HEK293T (cell line): ENCODE results near the gene GJD2.

Experiments
- CTCF ChIA-PET: fragments of 350-600 bp; formaldehyde crosslinking; extraction: SDS; loops from one replicate; lab custom pipeline; 2021; ENCODE audit warnings: antibody characterized with exemption, inconsistent platforms; lab: Yijun Ruan, JAX
- POLR2A ChIA-PET: fragments of 350-600 bp; formaldehyde crosslinking; extraction: SDS; loops from one replicate; lab custom pipeline; 2020; ENCODE audit warnings: antibody characterized with exemption, inconsistent platforms; lab: Yijun Ruan, JAX
- DNase-seq: peaks from one replicate; pipeline ENCODE4 v3.0.0; 2012; ENCODE audit warnings: mixed read lengths; ENCODE audit errors: extremely low spot score
- ARNT ChIP-seq: fragments of 450-650 bp; IDR thresholded peaks from 2 replicates; pipeline ENCODE4 v1.6.1; 2017; ENCODE audit warnings: mild to moderate bottlenecking
- BHLHE40 ChIP-seq: fragments of 450-650 bp; IDR thresholded peaks from 2 replicates; pipeline ENCODE4 v1.6.1; 2016; ENCODE audit warnings: mild to moderate bottlenecking, moderate library complexity, borderline replicate concordance
- CTBP1 ChIP-seq: fragments of 450-650 bp; IDR thresholded peaks from 2 replicates; pipeline ENCODE4 v1.6.1; 2016; ENCODE audit warnings: borderline replicate concordance
- ELF4 ChIP-seq: fragments of 450-650 bp; IDR thresholded peaks from 2 replicates; pipeline ENCODE4 v1.6.1; 2017; ENCODE audit warnings: antibody characterized with exemption
- FOXA1 ChIP-seq: fragments of 450-650 bp; IDR thresholded peaks from 2 replicates; pipeline ENCODE4 v1.6.1; 2016; ENCODE audit warnings: mild to moderate bottlenecking
- FOXK2 ChIP-seq: fragments of 450-650 bp; IDR thresholded peaks from 2 replicates; pipeline ENCODE4 v1.6.1; 2016; ENCODE audit warnings: mild to moderate bottlenecking
- FOXM1 ChIP-seq: fragments of 450-650 bp; IDR thresholded peaks from 2 replicates; pipeline ENCODE4 v1.6.1; 2017; ENCODE audit warnings: mild to moderate bottlenecking, borderline replicate concordance
- HDGF ChIP-seq: fragments of 450-650 bp; IDR thresholded peaks from 2 replicates; pipeline ENCODE4 v1.6.1; 2017; ENCODE audit warnings: antibody characterized with exemption, borderline replicate concordance
- L3MBTL2 ChIP-seq: fragments of 450-650 bp; conservative IDR thresholded peaks from 2 replicates; pipeline ENCODE4 v1.6.1; 2016; ENCODE audit warnings: mild to moderate bottlenecking
- LEF1 ChIP-seq: fragments of 450-650 bp; IDR thresholded peaks from 2 replicates; pipeline ENCODE4 v1.6.1; 2017; ENCODE audit warnings: mild to moderate bottlenecking, borderline replicate concordance
- NFRKB ChIP-seq: fragments of 450-650 bp; IDR thresholded peaks from 2 replicates; pipeline ENCODE4 v1.6.1; 2016; ENCODE audit warnings: mild to moderate bottlenecking, moderate library complexity
- PKNOX1 ChIP-seq: fragments of 450-650 bp; IDR thresholded peaks from 2 replicates; pipeline ENCODE4 v1.6.1; 2016
- SP1 ChIP-seq: fragments of 450-650 bp; IDR thresholded peaks from 2 replicates; pipeline ENCODE4 v1.6.1; 2017
- SUZ12 ChIP-seq: fragments of 450-650 bp; IDR thresholded peaks from 2 replicates; pipeline ENCODE4 v1.6.1; 2016; ENCODE audit warnings: mild to moderate bottlenecking
- TARDBP ChIP-seq: fragments of 450-650 bp; IDR thresholded peaks from 2 replicates; pipeline ENCODE4 v1.6.1; 2016
- ZNF384 ChIP-seq: fragments of 450-650 bp; IDR thresholded peaks from 2 replicates; pipeline ENCODE4 v1.6.1; 2016

The GJD2 gene

GRCh38 chr15:34790121-34790520 is 35.3 kb upstream of the GJD2 start:
- no peak for TF ChIP-seq NFRKB
- no peak for TF ChIP-seq ARNT
- no peak for TF ChIP-seq BHLHE40
- CTCF ChIA-PET, result no interaction called here
- POLR2A ChIA-PET, result no interaction called here
- DNase-seq, result no peak

GRCh38 chr15:34789326-34789725 is 34.5 kb upstream of the GJD2 start:
- ChIA-PET CTCF (no interaction called here), POLR2A (no interaction called here)
- TF ChIP-seq L3MBTL2, result no peak
- TF ChIP-seq ARNT, result no peak
- no peak for TF ChIP-seq TARDBP
- no peak for TF ChIP-seq PKNOX1
- no peak for TF ChIP-seq NFRKB
- no peak for TF ChIP-seq FOXK2
- TF ChIP-seq SP1, result no peak
- TF ChIP-seq LEF1, result no peak
- TF ChIP-seq FOXA1, result no peak
- no peak for DNase-seq

- POLR2A ChIA-PET, result no interaction called here
- CTCF ChIA-PET, result no interaction called here
- TF ChIP-seq ZNF384, result no peak
- TF ChIP-seq LEF1, result no peak
- no peak for TF ChIP-seq SP1
- TF ChIP-seq HDGF, result no peak
- no peak for TF ChIP-seq L3MBTL2
- no peak for TF ChIP-seq PKNOX1
- TF ChIP-seq TARDBP, result no peak
- TF ChIP-seq FOXM1, result no peak
- TF ChIP-seq FOXA1, result no peak
- TF ChIP-seq FOXK2, result no peak
- no peak for TF ChIP-seq BHLHE40
- TF ChIP-seq SUZ12, result no peak
- no peak for TF ChIP-seq ELF4
- TF ChIP-seq ARNT, result no peak
- no peak for TF ChIP-seq CTBP1
- no peak for TF ChIP-seq NFRKB
- DNase-seq, result no peak
Observed at GRCh38 chr15:34786206-34786605, 31.4 kb upstream of the GJD2 start.

GRCh38 chr15:34783991-34784390 is 29.2 kb upstream of the GJD2 start:
- CTCF ChIA-PET, result no interaction called here
- DNase-seq, result no peak
- TF ChIP-seq L3MBTL2 (no peak), PKNOX1 (no peak), BHLHE40 (no peak), TARDBP (no peak), HDGF (no peak), FOXK2 (no peak), CTBP1 (no peak), ZNF384 (no peak), ARNT (no peak), ELF4 (no peak), SP1 (no peak), SUZ12 (no peak), FOXA1 (no peak), LEF1 (no peak), FOXM1 (no peak), NFRKB (no peak)
- POLR2A ChIA-PET, result no interaction called here

- DNase-seq, result no peak
- ChIA-PET POLR2A (no interaction called here), CTCF (no interaction called here)
- TF ChIP-seq SP1 (no peak), ARNT (no peak), BHLHE40 (no peak), FOXK2 (no peak), FOXM1 (no peak), SUZ12 (no peak)
Observed at GRCh38 chr15:34783431-34783830, 28.6 kb upstream of the GJD2 start.

GRCh38 chr15:34782901-34783300 is 28.1 kb upstream of the GJD2 start:
- no peak for DNase-seq
- TF ChIP-seq BHLHE40 (no peak), ARNT (no peak), LEF1 (no peak), TARDBP (no peak), NFRKB (no peak), HDGF (no peak), ZNF384 (no peak), L3MBTL2 (no peak), CTBP1 (no peak), FOXA1 (no peak), SUZ12 (no peak), FOXK2 (no peak), SP1 (no peak), PKNOX1 (no peak), ELF4 (no peak), FOXM1 (no peak)
- CTCF ChIA-PET, result no interaction called here
- POLR2A ChIA-PET, result no interaction called here
